Measurements from ENCODE around the gene NKX6-1.

The NKX6-1 gene

DNA sequence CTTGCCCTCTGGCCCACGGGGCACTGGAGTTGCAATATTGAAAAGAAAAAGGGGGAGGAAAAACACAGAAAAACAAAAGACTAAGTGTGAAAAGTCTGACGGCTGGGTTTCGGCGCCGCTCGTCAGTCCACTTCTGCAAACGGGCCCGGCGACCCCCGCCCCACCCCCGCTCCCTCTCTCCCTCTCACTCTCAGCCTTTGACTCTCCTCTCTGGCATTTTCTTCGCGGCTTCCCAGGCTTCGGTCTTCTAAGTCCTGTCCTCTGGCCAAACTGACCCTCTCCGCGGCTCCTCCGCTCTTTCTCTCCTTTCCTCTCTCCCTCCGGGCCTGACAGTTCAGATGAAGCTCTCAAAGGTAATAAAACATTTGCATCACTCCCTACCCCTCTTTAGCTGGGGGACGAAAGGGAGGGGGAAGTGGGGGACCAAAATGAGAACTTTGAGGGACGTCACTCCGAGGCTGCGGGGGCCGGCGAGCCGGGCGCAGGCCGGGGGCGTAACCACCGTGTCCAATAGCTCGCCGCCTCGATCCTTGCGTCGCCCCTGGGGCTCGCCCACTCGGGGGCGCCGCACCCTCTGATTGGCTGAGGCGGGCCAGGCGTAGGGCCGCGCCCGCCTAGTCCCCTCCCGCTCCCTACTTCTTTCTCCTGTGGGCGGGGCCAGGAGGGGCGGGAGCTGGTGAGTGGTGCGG, at the start of gene NKX6-1:
NKX6-1 (minus strand) TSS at position 358 of the 689 bp plus-strand sequence. CDS start 1,064 bp downstream, outside the sequence.
- Histone ChIP-seq H3K27me3 (ENCODE audit: low read depth) (no peaks in the 10 kb centered on the region), H3K36me3 (replicated peaks) (peaks cover 25% of the 10 kb centered on the region), H3K4me1 (peaks cover 14% of the 10 kb centered on the region), H3K9me3 (0 out of 2 replicates have a peak, but pooled peaks cover 2% of the 10 kb centered on the region), H3K4me3 (peak within 1 kb of the TSS; percentile 57)
- in situ Hi-C loops (cut with MboI; ENCODE audit: low sequenced_read_pairs), result no loop called here
- peak; percentile 95 to 96 for DNase-seq (ENCODE audit: low spot score in 2 of 2)

DNA sequence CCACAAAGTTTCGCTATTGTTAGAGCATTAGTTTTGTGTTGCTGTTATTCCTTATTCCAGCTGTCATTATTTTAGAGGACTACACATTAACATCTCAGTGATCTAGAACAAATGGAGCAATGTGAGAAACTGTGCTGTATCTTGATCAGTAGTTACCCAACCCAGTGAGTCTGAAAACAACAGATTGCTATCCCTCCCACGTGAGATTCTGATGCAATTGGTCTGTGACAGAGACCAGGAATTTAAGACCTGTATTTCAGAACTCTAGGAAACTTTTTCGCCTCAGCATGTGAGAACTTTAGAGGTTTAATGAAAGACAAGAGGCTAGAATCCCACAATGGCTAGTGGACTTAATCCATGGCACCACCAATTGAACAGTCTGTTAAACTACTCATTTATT, 48.1 kb upstream of the NKX6-1 start:
- no peaks in the 10 kb centered on the region for H3K27me3 ChIP-seq (ENCODE audit: low read depth)
- no peaks in the 10 kb centered on the region for H3K36me3 ChIP-seq (replicated peaks)
- no peak for DNase-seq (ENCODE audit: low spot score in 2 of 2)
- H3K4me1 ChIP-seq, result no peaks in the 10 kb centered on the region
- in situ Hi-C loops (cut with MboI; ENCODE audit: low sequenced_read_pairs), result no loop called here
- H3K4me3 ChIP-seq, result no peak overlapping the region
- H3K9me3 ChIP-seq, result peaks cover 2% of the 10 kb centered on the region; the same call in 1 of the 2 replicates

DNA sequence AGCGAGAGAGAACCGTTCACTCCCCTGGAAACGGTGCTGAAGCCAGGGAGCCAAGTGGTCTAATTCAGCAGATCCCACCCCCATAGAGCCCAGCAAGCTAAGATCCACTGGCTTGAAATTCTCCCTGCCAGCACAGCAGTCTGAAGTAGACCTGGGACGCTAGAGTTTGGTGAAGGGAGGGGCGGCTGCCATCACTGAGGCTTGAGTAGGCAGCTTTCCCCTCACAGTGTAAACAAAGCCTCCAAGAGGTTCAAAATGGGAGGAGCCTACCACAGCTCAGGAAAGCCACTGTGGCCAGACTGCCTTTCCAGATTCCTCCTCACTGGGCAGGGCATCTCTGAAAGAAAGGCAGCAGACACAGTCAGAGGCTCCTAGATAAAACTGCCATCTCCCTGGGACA, 46.0 kb upstream of the NKX6-1 start:
- H3K4me1 ChIP-seq, result no peaks in the 10 kb centered on the region
- no peaks in the 10 kb centered on the region for H3K36me3 ChIP-seq (replicated peaks)
- DNase-seq (ENCODE audit: low spot score in 2 of 2), result no peak
- 0 out of 2 replicates have a peak, but pooled peaks cover 2% of the 10 kb centered on the region for H3K9me3 ChIP-seq
- in situ Hi-C loops (cut with MboI; ENCODE audit: low sequenced_read_pairs), result no loop called here
- H3K4me3 ChIP-seq, result no peak overlapping the region
- no peaks in the 10 kb centered on the region for H3K27me3 ChIP-seq (ENCODE audit: low read depth)

DNA sequence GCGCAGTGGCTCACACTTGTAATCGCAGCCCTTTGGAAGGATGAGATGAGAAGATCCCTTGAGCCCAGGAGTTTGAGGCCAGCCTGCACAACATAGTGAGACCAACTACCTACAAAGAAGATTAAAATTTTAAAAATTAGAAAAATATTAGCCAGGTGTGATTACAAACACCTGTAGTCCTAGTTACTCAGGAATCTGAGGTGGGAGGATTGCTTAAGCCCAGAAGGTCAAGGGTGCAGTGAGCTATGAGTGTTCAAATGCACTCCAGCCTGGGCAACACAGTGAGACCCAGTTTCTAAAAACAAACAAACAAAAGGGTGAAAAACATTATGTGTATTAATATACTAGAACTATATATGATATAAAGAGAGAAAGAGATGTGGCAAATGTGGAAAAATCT, 36.8 kb upstream of the NKX6-1 start:
- H3K27me3 ChIP-seq (ENCODE audit: low read depth), result no peaks in the 10 kb centered on the region
- no peaks in the 10 kb centered on the region for H3K4me1 ChIP-seq

DNA sequence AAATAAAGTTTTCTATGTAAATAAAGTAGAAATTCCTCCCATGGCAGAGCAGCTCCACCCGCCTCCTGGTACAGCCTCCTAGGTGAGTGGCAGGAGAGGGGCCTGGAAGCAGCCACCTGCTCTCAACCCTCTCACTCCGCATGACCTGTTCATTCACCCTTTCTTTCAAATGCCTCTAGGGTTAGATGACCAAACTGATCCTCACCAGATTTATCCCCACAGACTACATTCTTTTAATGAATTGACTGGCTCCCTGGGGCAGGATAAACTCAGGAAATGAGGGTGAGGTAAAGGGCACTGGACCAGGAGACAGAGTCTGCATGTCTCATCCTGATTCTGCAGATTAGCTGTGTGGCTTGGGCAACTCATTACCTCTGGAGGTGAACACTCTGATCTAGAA, 32.6 kb upstream of the NKX6-1 start:
- Histone ChIP-seq H3K4me3 (no peak overlapping the region), H3K27me3 (ENCODE audit: low read depth) (peaks cover 4% of the 10 kb centered on the region; the same call in 1 of the 2 replicates), H3K36me3 (replicated peaks) (no peaks in the 10 kb centered on the region), H3K4me1 (no peaks in the 10 kb centered on the region), H3K9me3 (no peaks in the 10 kb centered on the region)
- in situ Hi-C loops (cut with MboI; ENCODE audit: low sequenced_read_pairs), result no loop called here
- no peak for DNase-seq (ENCODE audit: low spot score in 2 of 2)

More for the DNA sequence above, 36.8 kb upstream of the NKX6-1 start:
- DNase-seq (ENCODE audit: low spot score in 2 of 2), result no peak
- no peaks in the 10 kb centered on the region for H3K36me3 ChIP-seq (replicated peaks)
- no peaks in the 10 kb centered on the region for H3K9me3 ChIP-seq
- no peak overlapping the region for H3K4me3 ChIP-seq
- in situ Hi-C loops (cut with MboI; ENCODE audit: low sequenced_read_pairs), result no loop called here

DNA sequence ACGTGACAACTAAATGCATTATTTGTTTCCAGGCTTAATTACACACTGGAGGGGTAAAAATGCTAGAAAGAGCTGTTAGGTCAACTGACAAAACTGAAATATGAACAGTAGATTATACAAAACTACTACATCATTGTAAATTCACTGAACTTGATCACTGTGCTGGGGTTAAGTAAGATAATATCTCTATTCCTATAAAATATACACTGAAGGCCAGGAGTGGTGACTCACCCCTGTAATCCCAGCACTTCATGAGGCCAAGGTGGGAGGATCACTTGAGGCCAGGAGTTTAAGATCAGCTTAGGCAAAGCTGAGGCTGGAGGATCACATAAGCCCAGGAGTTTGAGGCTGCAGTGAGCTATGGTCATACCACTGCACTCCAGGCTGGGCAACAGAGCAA, 31.8 kb upstream of the NKX6-1 start:
- H3K4me1 ChIP-seq, result no peaks in the 10 kb centered on the region
- in situ Hi-C loops (cut with MboI; ENCODE audit: low sequenced_read_pairs), result no loop called here
- no peak for DNase-seq (ENCODE audit: low spot score in 2 of 2)

DNA sequence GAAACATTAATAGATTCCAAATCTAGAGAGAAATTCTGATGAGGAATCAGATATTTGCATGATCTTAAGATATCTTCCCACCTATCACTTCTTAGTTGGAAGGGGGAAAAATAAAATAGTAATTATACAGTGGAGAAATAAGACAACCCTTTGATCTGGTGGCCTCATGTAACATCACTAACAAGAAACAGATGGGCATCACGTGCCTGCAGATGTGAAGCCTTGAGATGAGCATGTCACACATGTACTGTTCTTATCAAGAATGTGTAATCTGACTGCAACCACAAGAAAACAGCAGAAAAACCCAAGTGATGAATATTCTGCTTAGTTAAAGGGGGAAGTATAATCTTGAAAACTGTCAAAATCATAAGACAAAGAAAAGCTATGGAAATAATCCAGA, 31.4 kb upstream of the NKX6-1 start:
- in situ Hi-C loops (cut with MboI; ENCODE audit: low sequenced_read_pairs), result no loop called here
- no peaks in the 10 kb centered on the region for H3K9me3 ChIP-seq
- no peaks in the 10 kb centered on the region for H3K36me3 ChIP-seq (replicated peaks)
- no peaks in the 10 kb centered on the region for H3K4me1 ChIP-seq
- DNase-seq (ENCODE audit: low spot score in 2 of 2), result no peak
- no peak overlapping the region for H3K4me3 ChIP-seq
- H3K27me3 ChIP-seq (ENCODE audit: low read depth), result peaks cover 7% of the 10 kb centered on the region; the same call in 1 of the 2 replicates

More for the DNA sequence above, 31.8 kb upstream of the NKX6-1 start:
- Histone ChIP-seq H3K36me3 (replicated peaks) (no peaks in the 10 kb centered on the region), H3K9me3 (no peaks in the 10 kb centered on the region), H3K4me3 (no peak overlapping the region), H3K27me3 (ENCODE audit: low read depth) (peaks cover 6% of the 10 kb centered on the region; the same call in 1 of the 2 replicates)

DNA sequence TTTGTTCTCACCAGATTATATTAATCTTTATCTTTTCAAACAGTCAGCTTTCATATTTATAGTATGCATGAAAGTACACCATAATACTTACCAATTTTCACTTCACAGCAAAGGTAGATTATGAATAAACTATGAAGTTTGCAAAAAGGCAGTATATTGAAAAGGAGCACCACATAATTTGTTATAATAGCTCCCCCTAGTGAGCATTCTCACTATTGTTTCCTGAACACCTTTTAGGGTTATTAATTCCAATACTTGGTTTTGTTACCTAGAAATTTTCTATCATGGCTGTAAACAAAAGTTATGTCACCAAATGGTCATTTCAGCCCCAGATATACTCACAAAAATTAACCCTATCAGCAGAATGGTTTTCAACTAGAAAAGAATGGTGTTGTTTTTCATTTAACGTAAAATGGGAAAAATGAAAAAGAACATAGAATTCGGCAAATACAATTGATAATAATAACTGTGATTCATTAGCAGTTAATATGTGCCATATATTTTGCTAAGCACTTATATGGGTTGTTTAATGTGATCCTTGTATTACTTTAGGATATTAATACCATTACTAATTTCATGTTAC, 30.2 kb upstream of the NKX6-1 start:
- Histone ChIP-seq H3K9me3 (no peaks in the 10 kb centered on the region), H3K27me3 (ENCODE audit: low read depth) (peaks cover 7% of the 10 kb centered on the region; the same call in 1 of the 2 replicates), H3K36me3 (replicated peaks) (no peaks in the 10 kb centered on the region), H3K4me1 (no peaks in the 10 kb centered on the region), H3K4me3 (no peak overlapping the region)
- in situ Hi-C loops (cut with MboI; ENCODE audit: low sequenced_read_pairs), result no loop called here
- peak in 1 of 2 experiments; percentile 59 for DNase-seq (ENCODE audit: low spot score in 2 of 2)

DNA sequence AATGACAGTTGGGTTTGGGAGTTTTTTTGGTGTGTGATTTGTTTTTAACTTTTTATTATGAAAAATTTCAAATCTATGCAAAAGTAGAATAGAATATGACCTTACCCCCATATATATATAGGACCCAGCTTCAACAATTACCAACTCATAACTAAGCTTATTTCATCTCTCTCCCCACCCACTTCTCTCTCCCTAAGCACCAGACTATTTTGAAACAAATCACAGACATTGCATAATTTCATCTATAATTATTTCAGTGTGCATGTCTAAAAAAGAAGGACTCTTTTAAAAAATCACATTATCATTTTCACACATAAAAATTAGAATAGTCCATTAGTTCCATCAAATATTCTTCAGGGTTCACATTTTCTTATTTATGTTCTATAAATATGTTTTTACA, 28.3 kb upstream of the NKX6-1 start:
- no peak for DNase-seq (ENCODE audit: low spot score in 2 of 2)
- no peak overlapping the region for H3K4me3 ChIP-seq
- in situ Hi-C loops (cut with MboI; ENCODE audit: low sequenced_read_pairs), result no loop called here
- no peaks in the 10 kb centered on the region for H3K9me3 ChIP-seq
- no peaks in the 10 kb centered on the region for H3K36me3 ChIP-seq (replicated peaks)
- peaks cover 7% of the 10 kb centered on the region; the same call in 1 of the 2 replicates for H3K27me3 ChIP-seq (ENCODE audit: low read depth)
- no peaks in the 10 kb centered on the region for H3K4me1 ChIP-seq

DNA sequence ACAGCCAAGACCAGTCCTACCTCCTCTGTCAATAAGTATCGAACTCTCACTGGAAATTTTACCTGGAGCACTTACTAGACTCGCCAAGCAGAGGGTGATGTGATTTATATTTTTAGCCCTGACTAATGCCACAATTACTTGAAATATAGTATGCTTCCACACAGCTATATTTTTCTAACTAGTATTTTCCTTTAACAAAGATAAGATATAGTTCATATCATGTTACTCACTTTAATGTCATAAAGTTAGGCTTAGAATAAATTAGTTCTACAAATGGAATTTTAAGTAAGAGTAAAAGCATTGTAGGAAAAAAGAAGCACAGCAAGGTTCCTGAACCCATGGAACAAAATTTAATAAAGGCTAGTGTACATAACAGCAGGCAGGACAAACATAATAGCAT, 16.0 kb upstream of the NKX6-1 start:
- in situ Hi-C loops (cut with MboI; ENCODE audit: low sequenced_read_pairs), result loop anchor here (25.0 kb wide), 1 partner anchor 753 kb away; no protein-coding TSS in a partner anchor
- no peaks in the 10 kb centered on the region for H3K9me3 ChIP-seq
- no peaks in the 10 kb centered on the region for H3K27me3 ChIP-seq (ENCODE audit: low read depth)
- H3K36me3 ChIP-seq (replicated peaks), result no peaks in the 10 kb centered on the region
- no peaks in the 10 kb centered on the region for H3K4me1 ChIP-seq
- no peak overlapping the region for H3K4me3 ChIP-seq
- DNase-seq (ENCODE audit: low spot score in 2 of 2), result no peak

DNA sequence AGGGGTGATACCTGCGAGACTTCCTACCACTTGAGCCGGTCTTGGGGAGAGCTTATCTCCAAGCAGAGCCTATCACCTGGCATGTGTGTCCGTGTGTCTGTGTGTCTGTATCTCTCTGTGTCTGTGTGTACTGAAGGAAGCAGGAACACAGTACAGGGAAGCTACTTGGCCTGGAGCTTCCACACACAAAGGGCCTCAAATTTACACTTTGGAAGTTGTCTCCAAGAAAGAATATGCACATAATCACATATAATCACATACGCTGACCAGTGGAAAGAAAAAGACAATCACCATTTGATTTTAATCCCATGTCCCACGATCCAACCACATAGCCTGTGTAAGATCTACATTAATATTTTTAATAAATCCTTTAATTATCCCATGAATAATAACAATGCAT, 13.2 kb upstream of the NKX6-1 start:
- Histone ChIP-seq H3K27me3 (ENCODE audit: low read depth) (no peaks in the 10 kb centered on the region), H3K9me3 (no peaks in the 10 kb centered on the region), H3K36me3 (replicated peaks) (no peaks in the 10 kb centered on the region), H3K4me3 (no peak overlapping the region), H3K4me1 (no peaks in the 10 kb centered on the region)
- in situ Hi-C loops (cut with MboI; ENCODE audit: low sequenced_read_pairs), result loop anchor here (25.0 kb wide), 1 partner anchor 750 kb away; no protein-coding TSS in a partner anchor
- no peak for DNase-seq (ENCODE audit: low spot score in 2 of 2)

DNA sequence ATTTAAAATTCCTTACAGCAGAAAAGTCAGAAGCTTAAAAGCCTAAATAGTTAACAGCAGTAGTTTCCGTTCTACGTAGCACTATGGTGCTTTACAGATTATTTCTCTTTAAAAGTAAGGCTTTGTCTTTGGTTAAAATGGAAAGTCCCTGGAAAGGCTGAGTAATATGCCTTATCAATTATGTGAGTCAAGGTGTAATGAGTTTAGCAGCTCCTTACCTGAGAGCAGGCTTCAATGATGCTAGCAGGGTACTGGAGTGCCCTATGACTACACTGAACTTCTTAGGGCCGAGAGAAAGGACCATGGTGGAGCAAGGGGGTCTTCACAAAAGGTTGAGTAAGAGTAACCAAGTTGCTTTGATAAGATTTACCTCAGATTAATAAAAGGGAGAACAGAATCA, 12.6 kb upstream of the NKX6-1 start:
- in situ Hi-C loops (cut with MboI; ENCODE audit: low sequenced_read_pairs), result loop anchor here (25.0 kb wide), 1 partner anchor 749 kb away; no protein-coding TSS in a partner anchor
- H3K4me3 ChIP-seq, result no peak overlapping the region
- no peaks in the 10 kb centered on the region for H3K9me3 ChIP-seq
- DNase-seq (ENCODE audit: low spot score in 2 of 2), result no peak
- H3K27me3 ChIP-seq (ENCODE audit: low read depth), result no peaks in the 10 kb centered on the region
- H3K4me1 ChIP-seq, result no peaks in the 10 kb centered on the region
- H3K36me3 ChIP-seq (replicated peaks), result no peaks in the 10 kb centered on the region

DNA sequence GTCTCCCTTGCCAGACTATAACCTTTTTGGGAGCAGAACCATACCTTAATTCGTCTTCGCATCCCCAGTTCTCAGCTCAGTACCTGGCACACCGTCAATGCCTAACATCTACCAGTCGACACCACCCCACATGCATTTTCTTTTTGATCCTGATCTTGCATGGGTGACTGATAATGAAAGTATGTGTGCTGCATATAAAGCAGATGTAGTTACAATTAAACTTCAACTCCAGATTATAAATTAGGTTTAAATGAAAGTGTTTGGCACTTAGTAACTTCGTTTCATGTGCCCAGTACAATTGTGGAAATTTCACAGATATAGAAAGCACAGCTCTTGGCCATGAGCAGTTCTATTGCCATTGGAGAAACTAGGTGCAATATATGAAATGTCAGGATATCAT, 8.8 kb upstream of the NKX6-1 start:
- no peaks in the 10 kb centered on the region for H3K36me3 ChIP-seq (replicated peaks)
- DNase-seq (ENCODE audit: low spot score in 2 of 2), result no peak
- H3K4me1 ChIP-seq, result 0 out of 2 replicates have a peak, but pooled peaks cover 4% of the 10 kb centered on the region
- no peaks in the 10 kb centered on the region for H3K9me3 ChIP-seq
- in situ Hi-C loops (cut with MboI; ENCODE audit: low sequenced_read_pairs), result loop anchor here (10.0 to 25.0 kb wide), 2 partner anchors 593 to 746 kb away; no protein-coding TSS in a partner anchor
- no peak overlapping the region for H3K4me3 ChIP-seq
- H3K27me3 ChIP-seq (ENCODE audit: low read depth), result no peaks in the 10 kb centered on the region

DNA sequence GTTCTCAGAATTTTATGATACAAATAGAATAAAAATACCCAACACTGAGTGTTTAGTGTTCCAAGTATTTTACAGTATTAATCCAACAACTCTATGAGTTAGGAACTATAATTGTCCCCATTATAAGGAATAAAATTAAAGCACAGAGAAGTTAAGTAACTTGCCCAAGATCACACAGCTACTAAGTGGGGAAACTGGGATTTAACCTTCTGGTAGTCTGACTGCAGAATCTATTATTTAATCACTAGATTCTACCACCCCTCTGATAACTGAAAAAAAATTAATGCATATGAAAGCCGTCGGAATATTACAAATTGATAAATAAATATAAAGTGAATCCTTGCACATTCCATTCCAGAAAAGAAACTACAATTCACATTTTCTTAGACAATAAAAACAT, 5.7 kb upstream of the NKX6-1 start:
- Histone ChIP-seq H3K4me1 (peaks cover 5% of the 10 kb centered on the region; the same call in 1 of the 2 replicates), H3K9me3 (0 out of 2 replicates have a peak, but pooled peaks cover 2% of the 10 kb centered on the region), H3K36me3 (replicated peaks) (no peaks in the 10 kb centered on the region), H3K4me3 (no peak overlapping the region), H3K27me3 (ENCODE audit: low read depth) (no peaks in the 10 kb centered on the region)
- DNase-seq (ENCODE audit: low spot score in 2 of 2), result no peak
- in situ Hi-C loops (cut with MboI; ENCODE audit: low sequenced_read_pairs), result loop anchor here (10.0 to 25.0 kb wide), 2 partner anchors 590 to 743 kb away; no protein-coding TSS in a partner anchor
